Heart left ventricle (tissue), 13 donors: Measurements from ENCODE around the gene PARP9.

ENCODE experiments used
- POLR2A ChIP-seq, 2 donors: fragments of 450-650 bp; IDR thresholded peaks; one replicate each; pipeline ENCODE4 v1.6.1; 2017; ENCODE audit warnings: antibody characterized with exemption in 2 of 2, mild to moderate bottlenecking in 2 of 2, moderate library complexity in 2 of 2
- TF ChIP-seq, protein P1 (sequence below), 12 donors: fragments of 200-600 bp; sonication (generic) in 4 of 12; IDR thresholded peaks; one replicate each; pipeline versions ENCODE4 v1.5.0 to v1.8.0; 2018 to 2022; ENCODE audit warnings: antibody characterized with exemption in 12 of 12, mild to moderate bottlenecking in 5 of 12
- donor health status: ischemic (EF 13 %, LVEDD 7.1; RV severe dilation, severe dysfunction).
- donor health status: DM: no; HTN: yes; CAD: no.
- donor health status: DM: no; HTN: no; CAD: no.
- donor health status: ischemic (EF 25% LVEDD 6.9; RV normal size, moderate dysfunction).
- donor health status: ischemic (EF 25% LVEDD 5.7; RV mildly dilated, moderate dysfunction).
- donor health status: ischemic (EF 35%, LVEDD 5.7; RV mildly dilated, moderate dysfunction).
- donor health status: nonischemic (EF 11% LVEDD 7.7; RV severe dilation, severe dysfunction).
- donor health status: DM: yes; HTN: yes; CAD: no.
- donor health status: PGD.
- donor health status: ischemic (EF 29% LVEDD 5.4; RV normal size, mild dysfunction).
- donor health status: nonischemic (EF 23%, LVEDD 6.1; RV moderate dilation, normal function).

DNA sequence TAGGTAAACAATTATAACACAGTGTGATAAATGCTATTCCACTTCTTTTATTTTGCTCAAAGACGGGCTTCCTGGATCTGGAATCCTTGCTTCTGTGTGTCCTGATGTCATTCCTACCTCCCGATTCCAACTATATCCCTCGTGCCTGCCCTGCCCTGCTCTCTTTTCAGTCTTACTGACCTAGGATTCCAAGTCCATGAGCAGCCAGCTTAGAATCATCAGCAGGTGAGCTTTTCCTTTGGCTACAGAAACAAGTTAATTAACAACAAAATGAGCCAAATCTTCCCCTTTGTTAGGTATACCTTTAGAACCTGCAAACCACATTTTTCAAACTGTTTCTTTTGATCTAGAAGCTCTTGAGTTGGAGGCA lies 27.5 kb downstream of the PARP9 start:
- TF ChIP-seq, protein P1, sequence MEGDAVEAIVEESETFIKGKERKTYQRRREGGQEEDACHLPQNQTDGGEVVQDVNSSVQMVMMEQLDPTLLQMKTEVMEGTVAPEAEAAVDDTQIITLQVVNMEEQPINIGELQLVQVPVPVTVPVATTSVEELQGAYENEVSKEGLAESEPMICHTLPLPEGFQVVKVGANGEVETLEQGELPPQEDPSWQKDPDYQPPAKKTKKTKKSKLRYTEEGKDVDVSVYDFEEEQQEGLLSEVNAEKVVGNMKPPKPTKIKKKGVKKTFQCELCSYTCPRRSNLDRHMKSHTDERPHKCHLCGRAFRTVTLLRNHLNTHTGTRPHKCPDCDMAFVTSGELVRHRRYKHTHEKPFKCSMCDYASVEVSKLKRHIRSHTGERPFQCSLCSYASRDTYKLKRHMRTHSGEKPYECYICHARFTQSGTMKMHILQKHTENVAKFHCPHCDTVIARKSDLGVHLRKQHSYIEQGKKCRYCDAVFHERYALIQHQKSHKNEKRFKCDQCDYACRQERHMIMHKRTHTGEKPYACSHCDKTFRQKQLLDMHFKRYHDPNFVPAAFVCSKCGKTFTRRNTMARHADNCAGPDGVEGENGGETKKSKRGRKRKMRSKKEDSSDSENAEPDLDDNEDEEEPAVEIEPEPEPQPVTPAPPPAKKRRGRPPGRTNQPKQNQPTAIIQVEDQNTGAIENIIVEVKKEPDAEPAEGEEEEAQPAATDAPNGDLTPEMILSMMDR (IDR thresholded peaks at IDR 0.05), result no peak
- TF ChIP-seq POLR2A (IDR thresholded peaks at IDR 0.05), result no peak
